GM18517 (cell line): ENCODE results near the gene SCYL1.

Source experiments
- ATAC-seq: cut with Tn5 transposase; IDR thresholded peaks from one replicate; pipeline ENCODE4 v1.9.1; 2021; ENCODE audit warnings: mild to moderate bottlenecking, moderate library complexity; ENCODE audit not compliant: unreplicated experiment

Gene SCYL1

GRCh38 chr11:65551572-65552387 lies 26.9 kb downstream of the SCYL1 start:
- ATAC-seq: no peak

GRCh38 chr11:65552388-65552951 lies 27.6 kb downstream of the SCYL1 start:
- no peak for ATAC-seq

DNA sequence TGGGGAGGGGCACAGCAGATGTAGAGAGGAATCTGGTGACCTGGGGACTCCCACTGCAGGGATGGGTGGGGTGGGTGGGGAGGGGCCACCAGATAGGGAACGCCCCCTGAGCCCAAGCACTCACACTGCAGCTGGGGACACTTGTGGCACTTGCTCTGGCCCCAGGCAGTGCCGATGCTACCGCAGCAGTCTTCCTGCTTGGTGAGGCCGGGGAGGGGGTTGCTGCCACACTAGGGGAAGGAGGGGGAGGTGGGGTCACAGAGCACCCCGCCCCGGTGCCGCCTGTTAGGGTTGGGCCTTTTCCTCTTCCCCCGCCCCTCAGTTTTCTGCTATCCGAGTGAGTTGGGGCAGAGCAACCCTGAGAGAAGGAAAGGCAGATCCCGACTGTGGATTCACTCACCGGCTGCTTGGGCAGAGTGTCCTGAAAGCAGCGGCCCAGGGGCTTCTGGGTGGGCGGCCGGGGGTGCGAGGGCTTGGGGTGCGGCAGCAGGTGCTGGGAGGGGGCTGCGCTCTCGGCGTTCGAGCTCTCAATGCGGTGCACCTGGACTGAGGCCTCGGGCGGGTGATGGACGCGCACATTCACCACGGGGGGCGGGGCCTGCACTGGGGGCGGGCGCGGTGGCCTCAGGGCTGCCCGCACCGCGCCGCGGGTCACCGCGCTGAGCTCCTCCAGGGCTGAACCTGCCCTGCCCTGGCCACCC lies 28.6 kb downstream of the SCYL1 start:
- ATAC-seq: no peak

- ATAC-seq: no peak
These were observed 29.4 kb downstream of the SCYL1 start for GRCh38 chr11:65554057-65554818.

DNA sequence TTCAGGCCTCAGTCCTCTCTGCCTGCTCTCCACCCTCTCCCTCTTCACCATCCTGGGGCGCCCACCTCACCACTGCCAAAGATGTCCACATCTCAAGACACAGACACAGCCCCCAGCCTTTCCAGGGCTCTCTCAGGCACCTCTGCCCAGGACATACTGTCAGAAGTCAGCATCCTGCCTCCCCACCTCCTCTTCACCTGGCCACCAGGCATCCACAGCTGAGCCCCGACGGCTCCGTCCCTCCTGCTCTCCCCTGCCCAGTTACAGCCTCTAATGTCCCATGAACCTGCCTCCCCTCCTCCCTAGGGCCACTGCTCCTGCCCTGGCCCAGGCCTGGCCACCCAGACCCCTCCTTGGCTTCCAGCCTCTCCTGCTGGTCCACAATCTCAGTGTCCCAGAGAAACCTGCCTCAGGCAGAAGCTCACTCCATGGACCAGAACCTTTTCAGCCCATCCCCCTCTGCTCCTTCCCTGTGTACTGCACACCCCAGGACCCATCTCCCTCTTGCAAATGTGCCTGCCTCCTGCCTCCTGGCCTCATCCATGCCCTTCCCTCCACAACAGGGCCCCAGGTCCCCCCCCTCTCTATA lies 30.1 kb downstream of the SCYL1 start:
- ATAC-seq: no peak

DNA sequence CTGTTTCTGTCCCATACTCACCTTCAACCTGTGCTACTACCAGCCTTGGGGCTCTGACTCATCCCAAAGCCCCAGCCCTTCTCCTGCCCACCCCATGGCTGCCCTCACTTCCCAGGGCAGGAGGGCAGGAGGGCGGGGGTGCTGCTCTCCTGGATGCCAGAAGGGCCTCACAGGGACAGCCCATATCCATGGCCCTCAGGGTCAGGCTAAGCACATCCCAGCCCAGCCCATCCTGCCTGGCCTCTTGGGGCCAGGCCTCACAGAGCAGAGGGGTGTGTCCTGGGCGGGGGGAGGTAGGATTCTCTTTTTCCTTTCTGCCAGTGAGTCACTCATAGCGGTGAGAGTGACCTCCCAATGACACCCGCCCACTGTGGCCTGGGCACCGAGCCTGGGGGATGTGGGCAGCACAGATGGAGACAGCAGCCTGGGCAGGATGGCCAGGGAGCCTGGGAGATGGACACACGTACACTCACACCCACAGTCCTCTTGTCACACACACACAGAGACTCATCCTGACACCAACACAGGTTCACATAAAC lies 30.9 kb downstream of the SCYL1 start:
- no peak for ATAC-seq

GRCh38 chr11:65556470-65557279 lies 31.8 kb downstream of the SCYL1 start:
- no peak for ATAC-seq

GRCh38 chr11:65557280-65558001 lies 32.6 kb downstream of the SCYL1 start:
- ATAC-seq: no peak

DNA sequence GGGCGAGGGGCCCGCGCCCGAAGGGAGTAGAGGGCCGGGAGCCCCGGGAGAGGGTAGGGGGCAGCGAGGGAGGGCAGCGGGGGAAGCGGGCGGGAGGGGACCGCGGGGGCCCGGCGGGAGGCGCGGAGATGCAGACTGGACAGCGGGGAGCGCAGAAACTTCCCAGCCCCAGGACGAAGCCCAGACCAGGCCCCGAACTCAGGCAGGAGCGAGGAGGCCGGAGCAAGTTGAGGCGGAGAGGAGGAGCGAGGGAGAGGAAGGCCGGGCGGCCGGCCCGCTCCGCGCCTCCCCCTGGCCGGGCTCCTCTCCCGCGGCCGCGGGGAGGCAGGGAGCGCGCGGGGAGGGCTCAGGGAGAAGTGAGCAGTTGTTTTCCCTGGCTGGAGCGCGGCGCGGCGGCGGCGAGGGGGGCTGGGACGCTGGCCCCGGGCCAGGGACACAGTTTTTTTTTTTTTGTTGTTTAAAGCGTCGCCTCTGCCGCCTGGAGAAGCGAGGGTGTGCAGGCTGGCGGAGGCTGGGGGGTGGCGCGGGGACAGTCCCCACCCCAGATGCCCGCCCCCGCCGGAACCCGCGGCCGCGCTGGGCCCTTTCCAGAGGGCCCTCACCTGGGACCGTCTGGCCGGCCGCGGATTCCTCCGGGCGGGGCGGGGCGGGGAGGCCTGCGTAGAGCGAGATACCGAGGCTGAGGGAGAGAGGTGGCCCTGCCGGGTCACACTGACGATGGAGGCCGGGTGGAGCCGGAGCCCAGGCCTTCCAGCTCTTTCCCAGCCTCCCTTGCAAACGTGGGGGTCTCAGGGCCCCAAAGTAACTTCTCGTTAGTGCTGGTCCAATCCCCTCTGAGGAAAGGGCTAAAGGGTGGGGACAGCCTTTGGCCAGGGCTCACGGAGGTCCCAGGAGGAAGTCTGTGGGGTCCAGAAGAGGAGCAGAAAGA lies 33.4 kb downstream of the SCYL1 start, which contains the start of gene LTBP3:
LTBP3 (minus strand) TSS at position 358 of the 928 bp plus-strand sequence. CDS start 400 bp downstream, outside the sequence.
- ATAC-seq: no peak

- ATAC-seq: no peak
These were observed 34.1 kb downstream of the SCYL1 start for GRCh38 chr11:65558930-65559509.

GRCh38 chr11:65559535-65559934 lies 34.7 kb downstream of the SCYL1 start:
- ATAC-seq: no peak

GRCh38 chr11:65559951-65560537 lies 35.2 kb downstream of the SCYL1 start:
- ATAC-seq: no peak

DNA sequence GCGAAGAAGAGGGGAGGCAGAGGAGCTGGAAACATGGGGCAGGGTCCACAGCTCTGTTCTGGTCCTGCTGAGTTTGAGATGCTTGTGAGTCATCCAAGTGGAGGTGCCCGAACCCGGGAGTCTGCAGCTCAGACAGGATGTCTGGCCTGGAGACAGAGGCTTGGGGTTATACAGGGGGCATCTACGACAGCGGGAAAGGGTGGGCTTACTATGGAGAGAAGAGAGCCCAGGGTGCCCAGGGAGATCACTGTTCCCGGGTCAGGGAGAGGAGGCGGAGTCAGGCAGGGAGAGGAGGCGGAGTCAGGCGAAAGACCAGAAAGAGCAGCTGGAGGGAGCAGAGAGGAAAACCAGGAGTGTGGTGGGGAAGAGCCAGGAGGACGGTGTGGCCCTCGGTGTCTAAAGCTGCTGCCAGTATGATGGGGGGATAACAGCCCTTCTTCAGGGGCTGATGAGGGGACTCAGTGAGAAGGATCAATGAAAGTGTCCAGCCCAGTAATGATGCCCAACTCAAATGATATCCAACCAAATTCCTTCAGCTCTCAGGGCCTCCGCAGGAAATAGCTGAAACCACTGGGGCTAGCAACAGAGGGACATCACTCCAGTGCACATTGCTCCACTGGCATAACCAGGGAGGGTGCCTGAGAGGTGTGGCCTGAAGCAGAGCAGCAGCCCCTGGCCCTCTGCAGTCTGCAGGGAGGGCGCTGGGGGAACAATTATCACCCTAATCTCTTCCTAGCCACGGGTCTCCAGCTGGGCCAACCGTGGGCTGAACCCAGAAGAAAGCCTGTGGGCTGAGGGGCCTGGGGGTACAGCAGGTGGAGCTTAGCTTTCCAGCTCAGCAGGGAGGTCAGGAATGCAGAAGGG lies 35.9 kb downstream of the SCYL1 start:
- no peak for ATAC-seq

DNA sequence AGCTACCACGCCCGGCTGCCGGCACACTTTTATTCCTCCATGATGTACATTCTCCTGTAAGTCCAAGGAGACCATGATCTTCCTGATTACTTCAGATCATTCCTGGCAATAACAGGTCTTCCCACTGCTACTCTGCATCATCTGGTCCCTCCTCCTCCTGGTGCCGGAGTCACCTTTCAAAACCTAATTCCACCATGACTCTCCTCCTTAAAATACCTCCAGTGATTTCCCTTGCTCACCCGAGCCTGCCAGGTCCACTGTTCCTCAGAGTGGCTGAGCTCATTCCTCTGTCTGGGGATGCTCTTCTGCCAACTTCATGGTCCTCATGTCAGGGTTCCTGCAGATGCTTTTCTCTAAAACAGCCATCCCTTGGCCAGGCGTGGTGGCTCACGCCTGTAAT lies 37.1 kb downstream of the SCYL1 start:
- ATAC-seq: no peak

DNA sequence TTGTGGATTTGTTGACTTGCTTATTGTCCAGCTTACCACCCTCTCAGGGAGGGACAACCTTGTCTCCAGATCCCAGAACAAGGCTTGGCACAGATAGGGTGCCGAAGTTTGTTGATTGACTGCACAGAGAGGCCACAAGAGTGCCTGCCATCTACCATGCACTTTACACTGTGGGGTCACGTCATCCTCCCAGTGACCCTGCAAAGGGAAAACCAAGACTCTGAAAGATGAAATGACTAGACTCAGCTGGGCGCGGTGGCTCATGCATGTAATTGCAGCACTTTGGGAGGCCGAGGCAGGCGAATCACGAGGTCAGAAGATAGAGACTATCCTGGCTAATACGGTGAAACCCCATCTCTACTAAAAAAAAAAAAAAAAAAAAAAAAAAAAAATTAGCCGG lies 37.9 kb downstream of the SCYL1 start:
- ATAC-seq: no peak

GRCh38 chr11:65563601-65564000 lies 38.7 kb downstream of the SCYL1 start:
- no peak for ATAC-seq
